Activated CD4-positive, alpha-beta memory T cell treated with anti-CD3 and anti-CD28 coated beads for 36 hours (primary cell): ENCODE data around the gene PLPP3. TPM values are rescaled to one million over a fixed set of nuclear protein-coding genes. Genes with fewer than 3 reads are reported as not detected.

Source experiments
- CTCF ChIA-PET: fragments of 350-600 bp; sonication (Branson Sonifier 250); formaldehyde crosslinking; loops from one replicate; lab custom pipeline; 2021; ENCODE audit warnings: antibody characterized with exemption, inconsistent platforms; lab: Charles Lee
- POLR2A ChIA-PET: fragments of 350-600 bp; sonication (Branson Sonifier 250); formaldehyde crosslinking; loops from one replicate; lab custom pipeline; 2021; ENCODE audit warnings: antibody characterized with exemption; lab: Charles Lee
- DNase-seq: peaks from one replicate; pipeline ENCODE4 v3.0.0-alpha.2; 2020
- H3K27ac Mint-ChIP-seq: one replicate; pipeline ENCODE4 v1.8.0; 2021; ENCODE audit warnings: mixed read lengths
- H3K27me3 Mint-ChIP-seq: one replicate; pipeline ENCODE4 v1.8.0; 2021; ENCODE audit warnings: mixed read lengths
- H3K36me3 Mint-ChIP-seq: one replicate; pipeline ENCODE4 v1.8.0; 2021; ENCODE audit warnings: mixed read lengths
- H3K4me1 Mint-ChIP-seq: one replicate; pipeline ENCODE4 v1.8.0; 2021; ENCODE audit warnings: low read depth, mixed read lengths
- H3K4me3 Mint-ChIP-seq: one replicate; pipeline ENCODE4 v1.8.0; 2021; ENCODE audit warnings: mild to moderate bottlenecking, mixed read lengths
- H3K9me3 Mint-ChIP-seq: one replicate; pipeline ENCODE4 v1.8.0; 2021; ENCODE audit warnings: mixed read lengths
- intact Hi-C: fragments of 100-400 bp; cut with micrococcal nuclease; formaldehyde crosslinking; loops from one replicate; pipeline ENCODE4 v1.15.1; 2023
- total RNA-seq, 2 experiments: library from RNA; stranded (reverse); gene quantifications; one replicate each; pipeline ENCODE4 v1.2.3, GENCODE V29; 2021

The PLPP3 gene
- total RNA-seq, 2 experiments from 2014 or later = not detected

DNA sequence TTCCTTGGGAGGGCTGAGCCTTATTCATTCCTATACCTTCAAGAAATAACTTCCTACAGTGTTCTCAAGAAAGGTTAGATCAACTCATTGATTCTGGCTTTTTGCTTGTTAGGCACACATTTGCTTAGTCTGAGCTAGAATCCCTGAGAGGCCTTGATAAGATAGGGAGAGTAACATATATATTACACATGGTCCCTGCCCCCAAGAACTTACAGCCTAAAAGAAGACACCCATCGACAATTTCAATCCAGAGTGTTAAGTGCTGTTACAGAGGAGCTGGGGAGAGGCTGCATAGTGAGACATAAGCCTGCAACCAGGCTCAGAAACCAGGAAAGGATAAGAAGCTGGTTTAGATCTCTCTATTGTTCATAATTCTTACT lies 68.7 kb downstream of the PLPP3 start:
- no peaks in the 10 kb centered on the region for H3K36me3 Mint-ChIP-seq
- no peaks in the 10 kb centered on the region for H3K9me3 Mint-ChIP-seq
- no peaks in the 10 kb centered on the region for H3K4me1 Mint-ChIP-seq
- CTCF ChIA-PET = no interaction called here
- H3K27ac Mint-ChIP-seq = no peak overlapping the region
- no peak overlapping the region for H3K4me3 Mint-ChIP-seq
- DNase-seq = no peak
- H3K27me3 Mint-ChIP-seq = no peaks in the 10 kb centered on the region
- intact Hi-C loops = no loop called here
- POLR2A ChIA-PET = no interaction called here

GRCh38 chr1:56509713-56510641 lies 69.4 kb downstream of the PLPP3 start:
- no peak overlapping the region for H3K4me3 Mint-ChIP-seq
- intact Hi-C loops = no loop called here
- no peaks in the 10 kb centered on the region for H3K36me3 Mint-ChIP-seq
- H3K27me3 Mint-ChIP-seq = no peaks in the 10 kb centered on the region
- no peaks in the 10 kb centered on the region for H3K9me3 Mint-ChIP-seq
- no peak overlapping the region for H3K27ac Mint-ChIP-seq
- POLR2A ChIA-PET = no interaction called here
- CTCF ChIA-PET = no interaction called here
- DNase-seq = no peak
- H3K4me1 Mint-ChIP-seq = no peaks in the 10 kb centered on the region

DNA sequence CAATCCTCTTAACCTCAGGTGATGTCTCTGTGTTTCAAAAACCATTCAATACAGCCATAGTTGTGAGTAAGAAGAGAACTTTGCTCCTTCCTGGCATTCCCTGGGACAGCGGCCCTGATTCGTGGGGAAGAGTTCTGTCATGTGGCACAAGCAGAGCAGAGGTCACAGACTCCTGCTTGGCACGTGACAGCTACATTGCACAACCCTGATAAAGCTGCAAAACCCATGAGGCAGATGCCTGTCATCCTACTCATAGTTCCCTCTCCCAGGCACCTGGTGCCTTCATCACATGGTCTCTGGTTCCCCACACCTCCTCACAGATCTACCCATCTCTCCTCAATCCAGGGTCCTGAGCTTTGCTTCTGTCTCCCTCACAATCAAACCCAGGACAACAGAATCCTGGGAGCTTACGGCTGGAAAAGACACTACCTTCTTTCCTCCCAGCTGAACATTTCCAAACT lies 70.8 kb downstream of the PLPP3 start:
- ChIA-PET POLR2A (no interaction called here), CTCF (no interaction called here)
- DNase-seq = no peak
- no peak overlapping the region for H3K27ac Mint-ChIP-seq
- no peaks in the 10 kb centered on the region for H3K36me3 Mint-ChIP-seq
- no peaks in the 10 kb centered on the region for H3K27me3 Mint-ChIP-seq
- no peaks in the 10 kb centered on the region for H3K9me3 Mint-ChIP-seq
- intact Hi-C loops = no loop called here
- no peaks in the 10 kb centered on the region for H3K4me1 Mint-ChIP-seq
- H3K4me3 Mint-ChIP-seq = no peak overlapping the region

DNA sequence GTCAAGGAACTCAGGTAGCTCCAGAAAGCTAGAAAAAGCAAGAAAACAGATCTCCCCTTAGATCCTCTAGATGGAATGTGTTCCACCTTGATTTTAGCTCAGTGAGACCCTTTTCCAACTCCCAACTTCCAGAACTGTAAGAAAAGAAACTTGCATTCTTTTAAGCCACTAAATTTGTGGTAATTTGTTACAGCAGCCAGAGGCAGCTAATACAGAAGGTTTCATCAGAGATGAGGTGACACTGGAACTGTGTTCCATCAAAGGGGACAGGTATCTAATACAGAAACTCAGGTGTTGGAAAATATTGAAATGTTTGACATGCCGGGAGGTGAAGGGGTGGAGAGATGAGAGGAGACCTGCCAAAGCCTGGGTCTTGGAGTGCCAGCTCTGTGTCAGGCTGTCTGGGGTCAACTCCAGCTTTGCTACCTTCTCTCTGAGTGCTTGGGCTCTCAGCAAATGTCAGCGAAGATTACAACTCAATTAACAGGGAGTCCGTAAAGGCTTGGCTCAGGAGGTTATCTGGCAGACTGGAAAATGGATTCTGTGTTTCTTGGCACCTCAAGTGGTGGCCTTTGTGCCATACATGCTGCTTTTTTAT lies 71.3 kb downstream of the PLPP3 start:
- no peaks in the 10 kb centered on the region for H3K27me3 Mint-ChIP-seq
- no peaks in the 10 kb centered on the region for H3K9me3 Mint-ChIP-seq
- H3K36me3 Mint-ChIP-seq = no peaks in the 10 kb centered on the region
- no peak overlapping the region for H3K27ac Mint-ChIP-seq
- CTCF ChIA-PET = no interaction called here
- POLR2A ChIA-PET = no interaction called here
- DNase-seq = no peak
- H3K4me3 Mint-ChIP-seq = no peak overlapping the region
- intact Hi-C loops = no loop called here
- no peaks in the 10 kb centered on the region for H3K4me1 Mint-ChIP-seq

DNA sequence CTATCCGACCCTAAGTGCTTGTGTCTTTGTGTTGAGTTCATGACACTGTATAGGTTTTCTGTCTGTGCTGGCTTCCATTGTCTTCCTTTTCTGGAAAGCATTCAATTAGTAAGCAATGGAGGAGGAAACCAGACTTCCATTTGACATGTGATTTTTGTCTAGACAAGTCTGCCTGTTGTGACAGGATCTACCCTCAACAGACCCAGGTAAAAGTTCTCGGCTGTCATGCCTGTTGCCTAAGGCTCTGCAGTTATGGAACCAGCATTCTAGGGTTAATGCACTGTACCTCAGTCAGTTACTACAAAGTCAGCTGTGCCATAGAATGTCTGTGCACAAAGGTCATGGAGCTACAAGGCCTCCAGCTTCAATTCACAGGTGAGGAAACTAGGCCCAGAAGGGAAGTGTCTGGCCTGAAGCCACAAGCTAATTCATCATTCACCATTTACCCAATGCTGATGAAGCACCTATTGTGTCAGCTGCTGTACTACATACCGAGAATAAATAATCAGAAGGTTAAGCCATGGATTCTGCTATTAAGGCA lies 72.3 kb downstream of the PLPP3 start:
- ChIA-PET CTCF (no interaction called here), POLR2A (no interaction called here)
- intact Hi-C loops = no loop called here
- Mint-ChIP-seq H3K27ac (no peak overlapping the region), H3K4me3 (no peak overlapping the region), H3K9me3 (no peaks in the 10 kb centered on the region), H3K27me3 (no peaks in the 10 kb centered on the region), H3K4me1 (no peaks in the 10 kb centered on the region), H3K36me3 (no peaks in the 10 kb centered on the region)
- DNase-seq = no peak

- Mint-ChIP-seq H3K36me3 (no peaks in the 10 kb centered on the region), H3K4me1 (no peaks in the 10 kb centered on the region), H3K27ac (no peak overlapping the region), H3K27me3 (no peaks in the 10 kb centered on the region), H3K9me3 (no peaks in the 10 kb centered on the region), H3K4me3 (no peak overlapping the region)
- intact Hi-C loops = no loop called here
- ChIA-PET POLR2A (no interaction called here), CTCF (no interaction called here)
- DNase-seq = no peak
These were observed 73.3 kb downstream of the PLPP3 start for GRCh38 chr1:56505792-56506743.

GRCh38 chr1:56502700-56503245 lies 76.6 kb downstream of the PLPP3 start:
- Mint-ChIP-seq H3K4me3 (no peak overlapping the region), H3K36me3 (no peaks in the 10 kb centered on the region), H3K27me3 (no peaks in the 10 kb centered on the region), H3K27ac (no peak overlapping the region), H3K4me1 (no peaks in the 10 kb centered on the region), H3K9me3 (no peaks in the 10 kb centered on the region)
- ChIA-PET POLR2A (no interaction called here), CTCF (no interaction called here)
- DNase-seq = no peak
- intact Hi-C loops = no loop called here

DNA sequence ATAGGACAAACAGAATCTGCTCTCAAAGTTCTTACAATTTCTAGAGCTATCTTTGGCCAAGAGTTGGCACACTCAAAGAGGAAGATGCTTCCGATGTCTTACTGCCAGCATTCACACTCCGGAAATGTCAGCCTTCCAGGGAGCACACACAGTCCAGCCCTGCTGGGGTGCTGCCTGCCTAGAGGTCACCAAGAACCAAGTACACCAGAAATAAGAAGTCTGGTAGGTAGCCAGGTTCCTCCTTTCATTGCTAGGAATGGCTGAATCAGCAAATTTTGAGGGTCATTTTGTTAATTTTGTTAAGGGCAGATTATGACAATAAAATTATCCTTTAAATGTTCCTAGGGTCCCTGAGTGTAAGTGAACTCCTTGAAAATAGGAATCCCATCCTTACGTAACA lies 77.5 kb downstream of the PLPP3 start:
- no peak for DNase-seq
- intact Hi-C loops = no loop called here
- ChIA-PET CTCF (no interaction called here), POLR2A (no interaction called here)
- no peaks in the 10 kb centered on the region for H3K27me3 Mint-ChIP-seq
- H3K4me1 Mint-ChIP-seq = no peaks in the 10 kb centered on the region
- no peaks in the 10 kb centered on the region for H3K9me3 Mint-ChIP-seq
- no peaks in the 10 kb centered on the region for H3K36me3 Mint-ChIP-seq
- H3K27ac Mint-ChIP-seq = no peak overlapping the region
- H3K4me3 Mint-ChIP-seq = no peak overlapping the region

DNA sequence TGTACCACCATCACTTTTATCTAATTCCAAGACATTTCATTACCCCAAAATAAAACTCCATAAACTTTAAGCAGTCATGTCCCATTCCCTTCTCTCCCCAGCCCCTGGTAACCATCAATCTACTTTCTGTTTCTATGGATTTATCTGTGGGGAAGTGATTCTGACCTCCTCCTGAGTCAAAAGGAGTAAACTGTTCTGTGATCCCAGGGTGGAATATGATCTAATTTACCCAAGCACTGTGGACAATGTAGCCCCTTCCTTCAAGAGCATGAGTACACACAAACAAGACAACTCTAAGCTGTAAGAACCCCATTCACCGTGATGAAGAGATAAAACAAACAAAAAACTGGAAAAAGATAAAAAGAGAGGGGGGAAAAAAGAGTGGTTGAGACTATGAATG lies 77.9 kb downstream of the PLPP3 start:
- H3K27ac Mint-ChIP-seq = no peak overlapping the region
- no peaks in the 10 kb centered on the region for H3K4me1 Mint-ChIP-seq
- no peaks in the 10 kb centered on the region for H3K9me3 Mint-ChIP-seq
- no peak overlapping the region for H3K4me3 Mint-ChIP-seq
- no peak for DNase-seq
- intact Hi-C loops = no loop called here
- H3K27me3 Mint-ChIP-seq = no peaks in the 10 kb centered on the region
- H3K36me3 Mint-ChIP-seq = no peaks in the 10 kb centered on the region
- ChIA-PET POLR2A (no interaction called here), CTCF (no interaction called here)

GRCh38 chr1:56496821-56497772 lies 82.3 kb downstream of the PLPP3 start:
- no peaks in the 10 kb centered on the region for H3K36me3 Mint-ChIP-seq
- intact Hi-C loops = no loop called here
- DNase-seq = no peak
- CTCF ChIA-PET = no interaction called here
- no peak overlapping the region for H3K4me3 Mint-ChIP-seq
- H3K4me1 Mint-ChIP-seq = no peaks in the 10 kb centered on the region
- no peaks in the 10 kb centered on the region for H3K27me3 Mint-ChIP-seq
- H3K9me3 Mint-ChIP-seq = no peaks in the 10 kb centered on the region
- no peak overlapping the region for H3K27ac Mint-ChIP-seq
- POLR2A ChIA-PET = no interaction called here

DNA sequence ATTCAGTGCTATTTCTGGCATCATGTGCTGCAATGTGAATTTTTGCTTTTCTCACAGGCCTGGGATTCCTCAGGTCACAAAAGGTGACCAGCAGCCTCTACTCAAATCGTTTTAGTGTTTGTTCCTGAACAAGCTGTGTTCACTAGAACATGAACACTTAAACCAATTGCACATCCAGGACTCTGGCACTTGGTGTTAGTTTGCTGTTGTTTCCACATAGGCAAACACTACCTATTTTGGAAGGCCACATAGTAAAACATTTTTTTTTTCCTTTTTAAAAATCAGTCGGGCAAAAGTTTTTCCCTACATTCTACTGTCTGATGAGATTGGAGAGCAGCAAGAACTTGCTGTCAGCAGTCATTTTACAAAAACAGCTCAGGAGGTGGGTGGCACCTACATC lies 83.2 kb downstream of the PLPP3 start:
- ChIA-PET CTCF (no interaction called here), POLR2A (no interaction called here)
- no peaks in the 10 kb centered on the region for H3K4me1 Mint-ChIP-seq
- intact Hi-C loops = no loop called here
- H3K27ac Mint-ChIP-seq = no peak overlapping the region
- no peak for DNase-seq
- H3K4me3 Mint-ChIP-seq = no peak overlapping the region
- no peaks in the 10 kb centered on the region for H3K9me3 Mint-ChIP-seq
- no peaks in the 10 kb centered on the region for H3K36me3 Mint-ChIP-seq
- H3K27me3 Mint-ChIP-seq = no peaks in the 10 kb centered on the region
